Neutrophil (primary cell): ENCODE measurements around the gene EBF3.

Source experiments
- H3K27ac ChIP-seq: fragments of 200-600 bp; sonication (generic); 2 replicates; pipeline ENCODE4 v1.5.1; 2016; ENCODE audit warnings: mild to moderate bottlenecking, moderate library complexity
- H3K27me3 ChIP-seq: fragments of 200-600 bp; sonication (generic); 2 replicates; pipeline ENCODE4 v1.6.0; 2016; ENCODE audit warnings: mild to moderate bottlenecking
- H3K36me3 ChIP-seq: fragments of 200-600 bp; sonication (generic); 2 replicates; pipeline ENCODE4 v1.5.1; 2017
- H3K4me1 ChIP-seq, 2 experiments: fragments of 200-600 bp in 1 of 2; sonication (generic) in 1 of 2; 1 replicate in 1 of 2; 2 replicates in 1 of 2; pipeline versions ENCODE4 v1.5.1 to v1.6.1; 2013 to 2016; ENCODE audit warnings: low read depth in 1 of 2, low read length in 1 of 2, mild to moderate bottlenecking in 1 of 2, moderate library complexity in 1 of 2; ENCODE audit not compliant: control insufficient read depth in 1 of 2, insufficient read depth in 1 of 2
- H3K4me3 ChIP-seq, 2 experiments: fragments of 200-600 bp in 1 of 2; sonication (generic) in 1 of 2; 1 replicate in 1 of 2; 2 replicates in 1 of 2; pipeline ENCODE4 v1.5.1; 2013 to 2016; ENCODE audit warnings: low read depth in 1 of 2, low read length in 1 of 2, mild to moderate bottlenecking in 1 of 2, moderate library complexity in 1 of 2
- H3K9me3 ChIP-seq: fragments of 200-600 bp; sonication (generic); 2 replicates; pipeline ENCODE4 v1.5.1; 2016
- CTCF ChIP-seq: fragments of 200-600 bp; sonication (generic); IDR thresholded peaks from 2 replicates; pipeline ENCODE4 v1.5.1; 2016; ENCODE audit warnings: antibody characterized with exemption

EBF3 gene

GRCh38 chr10:129878835-129879234 is 85.2 kb downstream of the EBF3 start:
- Histone ChIP-seq H3K4me1 (no peaks in the 10 kb centered on the region), H3K4me3 (no peak overlapping the region), H3K36me3 (no peaks in the 10 kb centered on the region), H3K27ac (no peak overlapping the region), H3K27me3 (no peaks in the 10 kb centered on the region), H3K9me3 (no peaks in the 10 kb centered on the region)
- TF ChIP-seq CTCF, result no peak

GRCh38 chr10:129877773-129878371 is 86.2 kb downstream of the EBF3 start:
- no peak overlapping the region for H3K4me3 ChIP-seq
- no peak overlapping the region for H3K27ac ChIP-seq
- H3K36me3 ChIP-seq, result no peaks in the 10 kb centered on the region
- H3K4me1 ChIP-seq, result no peaks in the 10 kb centered on the region
- H3K9me3 ChIP-seq, result no peaks in the 10 kb centered on the region
- no peaks in the 10 kb centered on the region for H3K27me3 ChIP-seq
- TF ChIP-seq CTCF, result no peak

GRCh38 chr10:129876838-129877237 is 87.2 kb downstream of the EBF3 start:
- no peak overlapping the region for H3K4me3 ChIP-seq

GRCh38 chr10:129875993-129876726 is 87.9 kb downstream of the EBF3 start:
- Histone ChIP-seq H3K4me1 (peaks cover 0 to 5% of the 10 kb centered on the region in 2 experiments), H3K36me3 (no peaks in the 10 kb centered on the region), H3K27me3 (no peaks in the 10 kb centered on the region), H3K4me3 (no peak overlapping the region), H3K27ac (no peak overlapping the region), H3K9me3 (no peaks in the 10 kb centered on the region)
- no peak for TF ChIP-seq CTCF

More at GRCh38 chr10:129876838-129877237, 87.2 kb downstream of the EBF3 start:
- Histone ChIP-seq H3K36me3 (no peaks in the 10 kb centered on the region), H3K27me3 (no peaks in the 10 kb centered on the region), H3K27ac (no peak overlapping the region), H3K4me1 (no peaks in the 10 kb centered on the region), H3K9me3 (no peaks in the 10 kb centered on the region)
- TF ChIP-seq CTCF, result no peak

GRCh38 chr10:129873351-129873750 is 90.7 kb downstream of the EBF3 start:
- H3K4me1 ChIP-seq, result peaks cover 0 to 8% of the 10 kb centered on the region in 2 experiments
- no peaks in the 10 kb centered on the region for H3K9me3 ChIP-seq
- no peak overlapping the region for H3K27ac ChIP-seq
- TF ChIP-seq CTCF, result no peak
- no peaks in the 10 kb centered on the region for H3K27me3 ChIP-seq
- H3K36me3 ChIP-seq, result no peaks in the 10 kb centered on the region
- no peak overlapping the region for H3K4me3 ChIP-seq
